Embryonic facial prominence (tissue), 1 donor: ENCODE data around the gene LMAN2.
A peak's percentile ranks its signal among the peaks of the same experiment; 100 is the strongest.
"Not testable (repeated sequence)": the region's sequence is repeated elsewhere in the genome, so short reads cannot be mapped to it uniquely, and the experiment has no call there.

Experiments used
- DNase-seq: peaks from one replicate; pipeline ENCODE4 v3.0.0-alpha.2; 2016; ENCODE audit errors: extremely low spot score

Gene LMAN2

DNA sequence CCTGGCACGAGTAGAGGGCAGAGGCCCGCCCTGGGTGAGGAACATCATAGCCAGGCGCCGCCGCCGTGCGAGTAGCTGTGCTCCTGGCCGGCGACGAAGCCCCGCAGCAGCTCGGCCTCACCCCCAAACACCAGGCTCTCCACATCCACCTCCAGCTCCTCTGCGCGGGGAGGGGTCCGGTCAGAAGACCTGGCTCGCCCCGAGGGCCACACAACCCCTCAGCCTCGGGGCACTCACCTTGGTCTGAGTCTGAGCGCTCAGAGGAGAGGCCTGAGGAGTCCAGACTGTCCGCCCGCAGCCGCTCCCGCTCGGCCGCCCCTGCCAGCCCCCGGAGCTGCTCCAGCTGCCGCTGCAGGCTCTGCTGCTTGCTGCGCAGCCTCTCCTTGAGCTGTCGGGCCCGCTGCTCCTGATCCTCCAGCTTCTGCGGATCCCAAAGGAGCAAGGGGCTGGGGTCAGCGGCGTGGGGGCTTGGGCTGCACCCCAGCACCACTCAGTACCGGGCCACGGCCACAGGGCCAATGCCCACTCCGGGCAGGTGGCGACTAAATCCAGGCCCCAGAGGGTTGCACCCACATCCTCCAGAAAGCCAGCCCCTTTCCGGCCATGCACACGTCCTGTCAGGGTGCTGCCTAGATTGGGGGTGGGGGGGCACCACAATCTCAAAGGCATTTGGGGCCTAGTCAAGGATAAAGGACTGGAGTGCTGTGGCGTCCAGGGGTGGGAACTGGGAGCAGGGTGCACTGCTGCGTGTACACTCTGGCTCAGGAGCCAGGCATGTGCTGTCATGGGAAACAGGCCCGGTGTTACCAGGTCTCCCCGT, 43.7 kb downstream of the LMAN2 start:
- DNase-seq, result no peak

- no peak for DNase-seq
Measured at GRCh38 chr5:177306674-177307543, 44.6 kb downstream of the LMAN2 start.

GRCh38 chr5:177306103-177306640, 45.3 kb downstream of the LMAN2 start:
- DNase-seq, result not testable (repeated sequence)

DNA sequence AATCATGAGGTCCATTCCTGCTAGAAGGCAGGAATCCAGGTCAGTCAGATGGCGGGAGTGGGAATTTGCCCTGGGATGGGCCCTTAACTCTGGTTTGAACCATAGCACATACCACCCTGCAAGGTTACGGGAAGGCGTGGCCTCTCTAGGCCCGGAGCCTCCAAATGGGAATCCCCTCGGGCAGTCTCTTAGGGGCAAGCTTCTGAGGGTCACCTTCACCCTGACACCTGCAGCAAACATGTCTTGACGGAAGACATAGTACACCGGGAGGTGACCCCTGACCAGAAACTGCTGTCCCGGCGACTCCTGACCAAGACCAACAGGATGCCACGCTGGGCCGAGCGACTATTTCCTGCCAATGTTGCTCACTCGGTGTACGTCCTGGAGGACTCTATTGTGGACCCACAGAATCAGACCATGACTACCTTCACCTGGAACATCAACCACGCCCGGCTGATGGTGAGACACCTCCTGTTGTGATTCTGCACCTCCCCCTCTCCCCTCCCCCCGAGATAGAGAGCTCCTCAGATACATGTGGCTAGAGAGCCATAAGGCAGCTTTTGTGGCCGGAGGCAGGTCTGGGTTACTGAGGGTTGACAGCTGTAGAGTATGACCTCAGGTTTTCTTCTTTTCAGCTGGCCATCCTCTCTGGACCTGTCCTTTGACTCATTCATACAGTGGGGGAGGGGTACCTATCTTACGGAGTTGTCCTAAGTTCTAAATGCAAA, 46.9 kb downstream of the LMAN2 start:
- DNase-seq, result no peak

DNA sequence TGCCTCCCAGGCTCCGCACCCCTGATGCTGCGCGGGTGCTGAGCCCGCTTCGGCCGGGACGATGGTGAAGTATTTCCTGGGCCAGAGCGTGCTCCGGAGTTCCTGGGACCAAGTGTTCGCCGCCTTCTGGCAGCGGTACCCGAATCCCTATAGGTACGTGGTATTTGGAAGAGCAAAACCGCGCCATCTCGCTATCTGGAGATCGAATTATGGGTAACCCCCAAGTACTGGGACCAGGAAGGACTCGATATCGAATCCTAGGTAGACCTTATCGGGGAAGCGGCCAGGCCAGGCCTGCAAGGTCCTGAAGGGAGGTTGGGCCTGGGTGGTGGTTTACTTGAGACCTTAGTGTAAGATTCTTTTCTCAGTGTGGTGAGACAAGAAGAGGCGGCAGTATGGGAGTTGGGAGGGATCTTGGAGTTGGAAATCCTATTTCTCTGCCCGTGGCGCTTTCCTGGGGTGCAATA, 47.5 kb downstream of the LMAN2 start:
- no peak for DNase-seq

- peak; percentile 71 for DNase-seq
Measured at GRCh38 chr5:177303121-177303924, 48.1 kb downstream of the LMAN2 start, which contains the start of the genes PRELID1 and RAB24. TSS of gene PRELID1 (plus strand) at chr5:177303799. CDS start at chr5:177303986, 187 bp downstream. TSS of gene RAB24 (minus strand) at chr5:177303719. CDS start at chr5:177303288, 431 bp downstream.

- DNase-seq, result no peak
Measured at GRCh38 chr5:177302354-177303110, 48.9 kb downstream of the LMAN2 start.

- no peak for DNase-seq
Measured at GRCh38 chr5:177301503-177302165, 49.8 kb downstream of the LMAN2 start.

DNA sequence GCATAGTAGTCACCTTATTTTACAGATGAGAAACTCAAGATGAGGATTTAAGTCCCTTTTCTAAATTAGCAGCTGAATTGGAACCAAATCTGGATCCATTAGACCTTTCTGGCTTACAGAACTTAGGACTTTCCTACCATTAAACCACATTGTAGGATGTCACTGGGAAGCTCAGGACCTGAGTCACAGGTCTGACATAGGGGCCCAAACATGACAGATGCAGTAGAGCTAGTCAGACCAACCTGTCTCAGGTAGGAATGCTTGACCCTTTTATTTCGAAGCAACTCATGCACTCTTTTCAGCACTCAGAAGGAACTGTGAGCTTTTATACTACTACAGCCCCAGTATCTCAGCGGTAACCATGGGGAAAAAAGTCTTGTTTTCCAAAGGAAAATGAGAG, 50.5 kb downstream of the LMAN2 start:
- no peak for DNase-seq

- no peak for DNase-seq
Measured at GRCh38 chr5:177300236-177300880, 51.1 kb downstream of the LMAN2 start.

GRCh38 chr5:177299697-177300096, 51.8 kb downstream of the LMAN2 start:
- DNase-seq, result no peak

GRCh38 chr5:177297922-177298321, 53.5 kb downstream of the LMAN2 start:
- DNase-seq, result no peak

DNA sequence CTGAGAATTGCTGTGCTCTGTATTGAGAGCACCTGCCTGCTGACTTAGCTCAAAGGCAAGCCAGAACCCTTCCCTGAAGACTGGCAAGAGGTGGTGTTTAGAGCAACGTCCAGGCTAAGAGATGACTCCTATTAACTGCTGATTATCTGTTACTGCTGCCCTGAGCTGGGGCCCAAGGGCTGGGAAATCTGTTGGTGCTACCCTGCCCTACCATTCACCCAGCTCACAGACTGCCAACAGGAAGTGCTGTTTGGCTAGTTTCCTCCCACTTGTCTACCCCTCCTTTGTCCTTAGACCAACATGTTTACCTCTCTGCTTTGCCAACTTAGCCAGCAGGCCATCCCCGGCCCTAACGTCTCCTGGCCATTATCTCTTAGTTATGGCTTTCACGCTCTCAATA, 54.9 kb downstream of the LMAN2 start:
- no peak for DNase-seq

DNA sequence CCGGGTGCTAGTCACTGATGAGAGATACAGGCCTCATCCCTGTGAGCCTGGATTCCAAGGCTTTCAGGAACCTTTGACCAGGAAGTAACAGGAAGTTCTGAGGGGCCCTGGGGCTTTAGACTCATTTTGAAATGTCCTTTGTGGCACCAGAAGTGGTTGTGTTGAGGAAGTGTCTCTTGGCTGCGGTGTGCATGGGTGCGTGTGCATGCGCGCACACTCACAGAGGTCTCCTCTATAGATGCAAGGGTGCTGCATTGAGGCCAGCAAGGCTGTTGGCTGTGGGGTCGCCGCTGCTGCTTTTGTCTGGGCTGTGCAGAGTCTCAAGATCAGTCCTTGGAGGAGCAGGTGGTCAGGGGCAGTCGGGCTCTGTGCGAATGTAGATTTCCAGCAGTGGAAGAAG, 55.5 kb downstream of the LMAN2 start:
- no peak for DNase-seq

DNA sequence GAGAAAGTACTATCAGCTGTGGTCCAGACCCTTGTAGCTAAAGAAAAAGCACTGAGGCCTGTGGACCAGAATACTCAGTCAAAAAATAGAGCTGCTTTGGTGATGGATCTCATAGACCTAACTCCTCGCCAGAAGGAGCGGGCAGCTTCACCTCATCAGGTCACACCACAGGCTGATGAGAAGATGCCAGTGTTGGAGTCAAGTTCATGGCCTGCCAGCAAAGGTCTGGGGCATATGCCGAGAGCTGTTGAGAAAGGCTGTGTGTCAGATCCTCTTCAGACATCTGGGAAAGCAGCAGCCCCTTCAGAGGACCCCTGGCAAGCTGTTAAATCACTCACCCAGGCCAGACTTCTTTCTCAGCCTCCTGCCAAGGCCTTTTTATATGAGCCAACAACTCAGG, 56.8 kb downstream of the LMAN2 start:
- no peak for DNase-seq

- DNase-seq, result no peak
Measured at GRCh38 chr5:177293819-177294581, 57.5 kb downstream of the LMAN2 start.

DNA sequence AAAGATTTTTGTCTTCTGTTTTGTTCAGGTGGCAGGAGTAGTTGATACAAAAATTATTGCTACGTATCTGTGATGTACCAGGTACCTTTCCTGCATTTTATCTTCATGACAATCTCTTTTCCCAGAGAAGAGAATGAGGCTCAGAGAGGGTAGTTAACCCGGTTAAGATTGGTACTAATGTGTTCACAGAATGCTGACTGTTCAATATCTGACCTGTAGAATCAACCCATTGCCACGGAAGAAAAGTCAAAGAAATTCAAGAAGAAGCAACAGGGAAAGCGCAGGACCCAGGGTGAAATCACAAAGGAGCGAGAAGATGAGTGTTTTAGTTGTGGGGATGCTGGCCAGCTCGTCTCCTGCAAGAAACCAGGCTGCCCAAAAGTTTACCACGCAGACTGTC, 59.7 kb downstream of the LMAN2 start:
- DNase-seq, result no peak
